ENCODE results near the gene RNU2-63P. TPM values are rescaled to one million over a fixed set of nuclear protein-coding genes. Genes with fewer than 3 reads are reported as not detected.

The RNU2-63P gene
- total and polyA plus RNA-seq, 2 of the 8 experiments (the other 6 are each of a cell fraction or from before 2014, with no cell fraction given): 6.6 TPM; not detected in 1

- TF ChIP-seq EGR1 (IDR thresholded peaks at IDR 0.05; ENCODE audit: borderline replicate concordance, low read depth, low read length) (peak; percentile 93), GTF2F1 (IDR thresholded peaks at IDR 0.05; ENCODE audit: borderline replicate concordance, low read depth, low read length) (peak; percentile 100), CTBP2 (IDR thresholded peaks at IDR 0.05; ENCODE audit: borderline replicate concordance, insufficient read depth, insufficient read length, low read length) (no peak), RXRA (IDR thresholded peaks at IDR 0.05; ENCODE audit: insufficient read depth, low read depth, low read length) (no peak), KDM4A (IDR thresholded peaks at IDR 0.05; ENCODE audit: low read depth, low read length, severe bottlenecking) (no peak), JUND (IDR thresholded peaks at IDR 0.05; ENCODE audit: low read length) (peak; percentile 82), NANOG (IDR thresholded peaks at IDR 0.05; ENCODE audit: insufficient read depth, low read depth, low read length, poor library complexity, severe bottlenecking) (no peak), ATF3 (IDR thresholded peaks at IDR 0.05; ENCODE audit: insufficient read depth, low read depth, low read length) (no peak), SIRT6 (IDR thresholded peaks at IDR 0.05; ENCODE audit: low read length) (no peak), ASH2L (IDR thresholded peaks at IDR 0.05; ENCODE audit: low read length) (no peak), SIX5 (IDR thresholded peaks at IDR 0.05; ENCODE audit: low read depth, low read length) (no peak), GABPA (IDR thresholded peaks at IDR 0.05; ENCODE audit: borderline replicate concordance, insufficient read depth, low read length) (no peak), CBX8 (IDR thresholded peaks at IDR 0.05; ENCODE audit: borderline replicate concordance, low read depth, low read length) (no peak), RAD21 (IDR thresholded peaks at IDR 0.05 in 1 of 2, conservative IDR thresholded peaks at IDR 0.05 in 1 of 2; ENCODE audit: low read depth in 2 of 2, low read length in 2 of 2) (no peak), ZNF274 (IDR thresholded peaks at IDR 0.05; ENCODE audit: borderline replicate concordance, extremely low read depth, low read length) (no peak), ATF2 (IDR thresholded peaks at IDR 0.05; ENCODE audit: low read length) (peak; percentile 96), CTCF (IDR thresholded peaks at IDR 0.05; ENCODE audit: control extremely low read depth in 1 of 3, insufficient read depth in 1 of 3, low read depth in 1 of 3, low read length in 3 of 3) (no peak), JUN (IDR thresholded peaks at IDR 0.05; ENCODE audit: low read depth, low read length) (no peak)
These were observed at the start of gene RNU2-63P (continued) for GRCh38 chr2:88016086-88016959.

Measured in H1 (cell line).